ENCODE data around the gene CTU1. TPM values are rescaled to one million over a fixed set of nuclear protein-coding genes. Genes with fewer than 3 reads are reported as not detected.

CTU1 gene
- total RNA-seq, 1 experiment from 2014 or later = 11.3 TPM

- Mint-ChIP-seq H3K36me3 (ENCODE audit: insufficient read depth, unreplicated experiment) (no peaks in the 10 kb centered on the region), H3K4me3 (ENCODE audit: low read depth, unreplicated experiment) (no peak overlapping the region), H3K4me1 (ENCODE audit: low read depth, unreplicated experiment) (peaks cover 8% of the 10 kb centered on the region), H3K9me3 (ENCODE audit: low read depth, unreplicated experiment) (peaks cover 2% of the 10 kb centered on the region), H3K27ac (ENCODE audit: unreplicated experiment) (no peak overlapping the region), H3K27me3 (ENCODE audit: unreplicated experiment) (peaks cover 10% of the 10 kb centered on the region)
- no peak for TF ChIP-seq CTCF (IDR thresholded peaks at IDR 0.05; ENCODE audit: unreplicated experiment)
- intact Hi-C loops (cut with micrococcal nuclease; ENCODE audit: unreplicated experiment) = no loop called here
- CTCF ChIA-PET = interaction anchor here (0.7 kb wide), 2 partner anchors 28 to 350 kb away, joined by 3 read pairs; no protein-coding TSS in a partner anchor
- no peak for DNase-seq
- BruUV-seq (replicated peaks) = no TSS peak
These were observed 21.5 kb upstream of the CTU1 start for GRCh38 chr19:51129716-51130115.

- no peak overlapping the region for H3K27ac Mint-ChIP-seq (ENCODE audit: unreplicated experiment)
- intact Hi-C loops (cut with micrococcal nuclease; ENCODE audit: unreplicated experiment) = no loop called here
- no peaks in the 10 kb centered on the region for H3K9me3 Mint-ChIP-seq (ENCODE audit: low read depth, unreplicated experiment)
- no peak overlapping the region for H3K4me3 Mint-ChIP-seq (ENCODE audit: low read depth, unreplicated experiment)
- no TSS peak for BruUV-seq (replicated peaks)
- TF ChIP-seq CTCF (IDR thresholded peaks at IDR 0.05; ENCODE audit: unreplicated experiment) = no peak
- H3K27me3 Mint-ChIP-seq (ENCODE audit: unreplicated experiment) = no peaks in the 10 kb centered on the region
- CTCF ChIA-PET = no interaction called here
- no peaks in the 10 kb centered on the region for H3K36me3 Mint-ChIP-seq (ENCODE audit: insufficient read depth, unreplicated experiment)
- peaks cover 8% of the 10 kb centered on the region for H3K4me1 Mint-ChIP-seq (ENCODE audit: low read depth, unreplicated experiment)
- no peak for DNase-seq
These were observed 20.0 kb upstream of the CTU1 start for GRCh38 chr19:51128227-51128626.

GRCh38 chr19:51127755-51128154, 19.5 kb upstream of the CTU1 start:
- intact Hi-C loops (cut with micrococcal nuclease; ENCODE audit: unreplicated experiment) = no loop called here
- Mint-ChIP-seq H3K27me3 (ENCODE audit: unreplicated experiment) (no peaks in the 10 kb centered on the region), H3K9me3 (ENCODE audit: low read depth, unreplicated experiment) (no peaks in the 10 kb centered on the region), H3K4me3 (ENCODE audit: low read depth, unreplicated experiment) (no peak overlapping the region), H3K4me1 (ENCODE audit: low read depth, unreplicated experiment) (peaks cover 8% of the 10 kb centered on the region), H3K27ac (ENCODE audit: unreplicated experiment) (no peak overlapping the region), H3K36me3 (ENCODE audit: insufficient read depth, unreplicated experiment) (no peaks in the 10 kb centered on the region)
- DNase-seq = no peak
- CTCF ChIA-PET = no interaction called here
- TF ChIP-seq CTCF (IDR thresholded peaks at IDR 0.05; ENCODE audit: unreplicated experiment) = no peak
- BruUV-seq (replicated peaks) = no TSS peak

- Mint-ChIP-seq H3K36me3 (ENCODE audit: insufficient read depth, unreplicated experiment) (no peaks in the 10 kb centered on the region), H3K4me3 (ENCODE audit: low read depth, unreplicated experiment) (no peak overlapping the region), H3K9me3 (ENCODE audit: low read depth, unreplicated experiment) (no peaks in the 10 kb centered on the region), H3K27ac (ENCODE audit: unreplicated experiment) (no peak overlapping the region), H3K27me3 (ENCODE audit: unreplicated experiment) (no peaks in the 10 kb centered on the region), H3K4me1 (ENCODE audit: low read depth, unreplicated experiment) (peaks cover 8% of the 10 kb centered on the region)
- intact Hi-C loops (cut with micrococcal nuclease; ENCODE audit: unreplicated experiment) = no loop called here
- BruUV-seq (replicated peaks) = no TSS peak
- no peak for TF ChIP-seq CTCF (IDR thresholded peaks at IDR 0.05; ENCODE audit: unreplicated experiment)
- CTCF ChIA-PET = no interaction called here
- no peak for DNase-seq
These were observed 18.8 kb upstream of the CTU1 start for GRCh38 chr19:51127032-51127431.
